ENCODE measurements around the gene EPHB1.

DNA sequence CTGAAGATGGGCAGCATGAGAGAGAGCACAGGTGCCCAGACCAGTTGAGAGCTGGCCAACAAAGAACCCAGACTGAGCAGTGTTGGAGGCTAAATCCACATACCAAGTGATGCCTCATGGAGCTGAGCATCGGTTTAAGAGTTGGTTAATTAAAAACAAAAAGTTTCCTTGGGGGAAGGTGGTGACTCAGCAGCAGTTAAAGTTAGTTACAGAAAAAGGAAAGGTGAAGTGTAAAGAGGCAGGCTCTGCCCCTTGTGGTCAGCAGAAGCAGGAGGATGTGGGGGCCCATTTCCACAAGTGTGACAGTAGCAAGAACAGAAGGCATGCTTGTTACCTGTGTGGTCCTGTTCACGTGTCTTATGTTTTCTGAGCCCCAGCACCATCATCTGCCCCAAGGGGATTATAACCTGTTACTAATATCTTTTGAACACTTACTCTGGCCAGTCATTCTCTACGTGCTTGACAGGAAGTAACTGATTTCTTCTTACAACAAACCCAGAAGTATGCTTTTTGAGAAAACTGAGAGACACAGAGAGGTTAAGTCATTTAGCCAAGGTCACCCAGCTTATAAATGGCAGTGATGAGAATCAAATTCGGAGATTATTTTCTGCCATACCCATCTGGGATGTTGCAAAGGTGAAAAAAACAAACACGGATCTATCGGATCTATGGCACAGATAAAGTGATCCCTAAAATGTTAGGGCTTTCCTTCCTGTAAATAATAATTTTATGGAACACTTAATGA is 91.0 kb downstream of the EPHB1 start:
- TF ChIP-seq, protein P1, sequence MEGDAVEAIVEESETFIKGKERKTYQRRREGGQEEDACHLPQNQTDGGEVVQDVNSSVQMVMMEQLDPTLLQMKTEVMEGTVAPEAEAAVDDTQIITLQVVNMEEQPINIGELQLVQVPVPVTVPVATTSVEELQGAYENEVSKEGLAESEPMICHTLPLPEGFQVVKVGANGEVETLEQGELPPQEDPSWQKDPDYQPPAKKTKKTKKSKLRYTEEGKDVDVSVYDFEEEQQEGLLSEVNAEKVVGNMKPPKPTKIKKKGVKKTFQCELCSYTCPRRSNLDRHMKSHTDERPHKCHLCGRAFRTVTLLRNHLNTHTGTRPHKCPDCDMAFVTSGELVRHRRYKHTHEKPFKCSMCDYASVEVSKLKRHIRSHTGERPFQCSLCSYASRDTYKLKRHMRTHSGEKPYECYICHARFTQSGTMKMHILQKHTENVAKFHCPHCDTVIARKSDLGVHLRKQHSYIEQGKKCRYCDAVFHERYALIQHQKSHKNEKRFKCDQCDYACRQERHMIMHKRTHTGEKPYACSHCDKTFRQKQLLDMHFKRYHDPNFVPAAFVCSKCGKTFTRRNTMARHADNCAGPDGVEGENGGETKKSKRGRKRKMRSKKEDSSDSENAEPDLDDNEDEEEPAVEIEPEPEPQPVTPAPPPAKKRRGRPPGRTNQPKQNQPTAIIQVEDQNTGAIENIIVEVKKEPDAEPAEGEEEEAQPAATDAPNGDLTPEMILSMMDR (IDR thresholded peaks at IDR 0.05): peak; percentile 27; the same call in 1 of the 2 replicates
- TF ChIP-seq GABPA (IDR thresholded peaks at IDR 0.05; ENCODE audit: low read depth) (no peak), YY1 (IDR thresholded peaks at IDR 0.05; ENCODE audit: low read depth) (no peak), RCOR1 (IDR thresholded peaks at IDR 0.05; ENCODE audit: low read length) (no peak), TEAD4 (IDR thresholded peaks at IDR 0.05; ENCODE audit: borderline replicate concordance, insufficient read depth) (no peak), NFIC (IDR thresholded peaks at IDR 0.05; ENCODE audit: borderline replicate concordance) (no peak), RXRA (IDR thresholded peaks at IDR 0.05; ENCODE audit: borderline replicate concordance, low read depth) (no peak), MXI1 (IDR thresholded peaks at IDR 0.05; ENCODE audit: low read depth, low read length) (no peak), CHD2 (IDR thresholded peaks at IDR 0.05; ENCODE audit: low read length, partially characterized antibody) (no peak)
- TF ChIP-seq, protein P2, sequence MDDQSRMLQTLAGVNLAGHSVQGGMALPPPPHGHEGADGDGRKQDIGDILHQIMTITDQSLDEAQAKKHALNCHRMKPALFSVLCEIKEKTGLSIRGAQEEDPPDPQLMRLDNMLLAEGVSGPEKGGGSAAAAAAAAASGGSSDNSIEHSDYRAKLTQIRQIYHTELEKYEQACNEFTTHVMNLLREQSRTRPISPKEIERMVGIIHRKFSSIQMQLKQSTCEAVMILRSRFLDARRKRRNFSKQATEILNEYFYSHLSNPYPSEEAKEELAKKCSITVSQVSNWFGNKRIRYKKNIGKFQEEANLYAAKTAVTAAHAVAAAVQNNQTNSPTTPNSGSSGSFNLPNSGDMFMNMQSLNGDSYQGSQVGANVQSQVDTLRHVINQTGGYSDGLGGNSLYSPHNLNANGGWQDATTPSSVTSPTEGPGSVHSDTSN (IDR thresholded peaks at IDR 0.05): no peak
- TF ChIP-seq, protein P3, sequence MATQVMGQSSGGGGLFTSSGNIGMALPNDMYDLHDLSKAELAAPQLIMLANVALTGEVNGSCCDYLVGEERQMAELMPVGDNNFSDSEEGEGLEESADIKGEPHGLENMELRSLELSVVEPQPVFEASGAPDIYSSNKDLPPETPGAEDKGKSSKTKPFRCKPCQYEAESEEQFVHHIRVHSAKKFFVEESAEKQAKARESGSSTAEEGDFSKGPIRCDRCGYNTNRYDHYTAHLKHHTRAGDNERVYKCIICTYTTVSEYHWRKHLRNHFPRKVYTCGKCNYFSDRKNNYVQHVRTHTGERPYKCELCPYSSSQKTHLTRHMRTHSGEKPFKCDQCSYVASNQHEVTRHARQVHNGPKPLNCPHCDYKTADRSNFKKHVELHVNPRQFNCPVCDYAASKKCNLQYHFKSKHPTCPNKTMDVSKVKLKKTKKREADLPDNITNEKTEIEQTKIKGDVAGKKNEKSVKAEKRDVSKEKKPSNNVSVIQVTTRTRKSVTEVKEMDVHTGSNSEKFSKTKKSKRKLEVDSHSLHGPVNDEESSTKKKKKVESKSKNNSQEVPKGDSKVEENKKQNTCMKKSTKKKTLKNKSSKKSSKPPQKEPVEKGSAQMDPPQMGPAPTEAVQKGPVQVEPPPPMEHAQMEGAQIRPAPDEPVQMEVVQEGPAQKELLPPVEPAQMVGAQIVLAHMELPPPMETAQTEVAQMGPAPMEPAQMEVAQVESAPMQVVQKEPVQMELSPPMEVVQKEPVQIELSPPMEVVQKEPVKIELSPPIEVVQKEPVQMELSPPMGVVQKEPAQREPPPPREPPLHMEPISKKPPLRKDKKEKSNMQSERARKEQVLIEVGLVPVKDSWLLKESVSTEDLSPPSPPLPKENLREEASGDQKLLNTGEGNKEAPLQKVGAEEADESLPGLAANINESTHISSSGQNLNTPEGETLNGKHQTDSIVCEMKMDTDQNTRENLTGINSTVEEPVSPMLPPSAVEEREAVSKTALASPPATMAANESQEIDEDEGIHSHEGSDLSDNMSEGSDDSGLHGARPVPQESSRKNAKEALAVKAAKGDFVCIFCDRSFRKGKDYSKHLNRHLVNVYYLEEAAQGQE (IDR thresholded peaks at IDR 0.05; ENCODE audit: low read depth, low read length): no peak
